Right ventricle myocardium inferior (tissue), 1 donor: ENCODE results near the gene KCNQ1. TPM values are rescaled to one million over a fixed set of nuclear protein-coding genes. Genes with fewer than 3 reads are reported as not detected.

Experiments
- ATAC-seq: fragments of 200-7000 bp; cut with Tn5 transposase; one replicate; pipeline ENCODE4 v1.9.1; 2020; ENCODE audit warnings: mild to moderate bottlenecking, moderate library complexity
- DNase-seq: peaks from one replicate; pipeline ENCODE4 v3.0.0; 2021; ENCODE audit errors: missing footprints
- intact Hi-C: fragments of 100-400 bp; cut with DNase I; formaldehyde crosslinking; loops from one replicate; pipeline ENCODE4 v1.11.0; 2022
- total RNA-seq: library from RNA; stranded (reverse); fragmentation: NEBNext Ultra II Directional; extraction: Animal tissue kit (Norgen Biotek cat#: 25700); gene quantifications from one replicate; pipeline ENCODE4 v1.2.1, GENCODE V29; 2021
- donor health status: DM: no; HTN: yes; CAD: no; lungs with severe emphysema.

Gene KCNQ1
- total RNA-seq, 1 donor from 2014 or later = 40.0 TPM

- DNase-seq (no peak), ATAC-seq (no peak)
- intact Hi-C loops = loop anchor here (2.0 kb wide), 1 partner anchor 39 kb away; no protein-coding TSS in a partner anchor
These were observed 423.1 kb downstream of the KCNQ1 start for GRCh38 chr11:2867722-2868505.

- DNase-seq (no peak), ATAC-seq (no peak)
- intact Hi-C loops = loop anchor here (2.0 kb wide), 1 partner anchor 40 kb away; no protein-coding TSS in a partner anchor
These were observed 423.8 kb downstream of the KCNQ1 start for GRCh38 chr11:2868506-2869133.

- ATAC-seq (no peak), DNase-seq (no peak)
- intact Hi-C loops = loop anchor here (2.0 kb wide), 1 partner anchor 40 kb away; no protein-coding TSS in a partner anchor
These were observed 424.3 kb downstream of the KCNQ1 start for GRCh38 chr11:2869134-2869526.

GRCh38 chr11:2869561-2870427 lies 425.0 kb downstream of the KCNQ1 start:
- DNase-seq = no peak
- intact Hi-C loops = loop anchor here (2.0 kb wide), 1 partner anchor 41 kb away; no protein-coding TSS in a partner anchor
- no peak for ATAC-seq

GRCh38 chr11:2870460-2870859 lies 425.7 kb downstream of the KCNQ1 start:
- DNase-seq (no peak), ATAC-seq (no peak)
- intact Hi-C loops = no loop called here

- intact Hi-C loops = no loop called here
- no peak for DNase-seq
- ATAC-seq = no peak
These were observed 426.3 kb downstream of the KCNQ1 start for GRCh38 chr11:2870969-2871680.

GRCh38 chr11:2874963-2875362 lies 430.2 kb downstream of the KCNQ1 start:
- no peak for DNase-seq
- ATAC-seq = no peak
- intact Hi-C loops = no loop called here

GRCh38 chr11:2877474-2877873 lies 432.7 kb downstream of the KCNQ1 start:
- no peak for DNase-seq
- ATAC-seq = peak; percentile 52
- intact Hi-C loops = no loop called here

- no peak for DNase-seq
- intact Hi-C loops = no loop called here
These were observed 434.0 kb downstream of the KCNQ1 start for GRCh38 chr11:2878782-2879181.

GRCh38 chr11:2880646-2881045 lies 435.8 kb downstream of the KCNQ1 start:
- ATAC-seq = no peak
- intact Hi-C loops = loop anchor here (5.0 kb wide), 1 partner anchor 68 kb away; no protein-coding TSS in a partner anchor
- no peak for DNase-seq

More at GRCh38 chr11:2878782-2879181, 434.0 kb downstream of the KCNQ1 start:
- no peak for ATAC-seq

GRCh38 chr11:2881076-2881980 lies 436.5 kb downstream of the KCNQ1 start:
- ATAC-seq (no peak), DNase-seq (peak; percentile 56)
- intact Hi-C loops = loop anchor here (5.0 kb wide), 1 partner anchor 69 kb away; no protein-coding TSS in a partner anchor

GRCh38 chr11:2881981-2882375 lies 437.2 kb downstream of the KCNQ1 start:
- intact Hi-C loops = loop anchor here (5.0 kb wide), 1 partner anchor 70 kb away; no protein-coding TSS in a partner anchor
- ATAC-seq (no peak), DNase-seq (peak; percentile 58)

- peak; percentile 26 for DNase-seq
- ATAC-seq = no peak
- intact Hi-C loops = loop anchor here (5.0 kb wide), 1 partner anchor 70 kb away; no protein-coding TSS in a partner anchor
These were observed 437.7 kb downstream of the KCNQ1 start for GRCh38 chr11:2882396-2883110.

- no peak for ATAC-seq
- DNase-seq = peak; percentile 66
- intact Hi-C loops = loop anchor here (5.0 kb wide), 1 partner anchor 71 kb away; no protein-coding TSS in a partner anchor
These were observed 438.8 kb downstream of the KCNQ1 start for GRCh38 chr11:2883640-2883978.

- DNase-seq = peak; percentile 77
- ATAC-seq = peak; percentile 40
These were observed 439.4 kb downstream of the KCNQ1 start for GRCh38 chr11:2883979-2884815.

More at GRCh38 chr11:2883979-2884815, 439.4 kb downstream of the KCNQ1 start:
- intact Hi-C loops = loop anchor here (2.0 to 5.0 kb wide), 2 partner anchors 59 to 72 kb away; no protein-coding TSS in a partner anchor
